Activated naive CD8-positive, alpha-beta T cell treated with anti-CD3 and anti-CD28 coated beads, Interleukin-2, amount 50 U/mL, for 24 hours (primary cell): ENCODE results near the gene DUSP16.
"Not testable (repeated sequence)": the region's sequence is repeated elsewhere in the genome, so short reads cannot be mapped to it uniquely, and the experiment has no call there.

ENCODE experiments used
- ATAC-seq: fragments of 150-1000 bp; cut with Tn5 transposase; one replicate; pipeline ENCODE4 v1.10.0; 2021
- DNase-seq: peaks from one replicate; pipeline ENCODE4 v3.0.0; 2021
- H3K27ac Mint-ChIP-seq: one replicate; pipeline ENCODE4 v1.8.0; 2021; ENCODE audit warnings: mild to moderate bottlenecking, mixed read lengths
- H3K27me3 Mint-ChIP-seq: one replicate; pipeline ENCODE4 v1.8.0; 2021; ENCODE audit warnings: mixed read lengths
- H3K36me3 Mint-ChIP-seq: one replicate; pipeline ENCODE4 v1.8.0; 2021; ENCODE audit warnings: low read depth, mixed read lengths
- H3K4me1 Mint-ChIP-seq: one replicate; pipeline ENCODE4 v1.8.0; 2021; ENCODE audit warnings: mixed read lengths
- H3K4me3 Mint-ChIP-seq: one replicate; pipeline ENCODE4 v1.8.0; 2021; ENCODE audit warnings: mild to moderate bottlenecking, moderate library complexity, mixed read lengths
- H3K9me3 Mint-ChIP-seq: one replicate; pipeline ENCODE4 v1.8.0; 2021; ENCODE audit warnings: mixed read lengths

DUSP16 gene

DNA sequence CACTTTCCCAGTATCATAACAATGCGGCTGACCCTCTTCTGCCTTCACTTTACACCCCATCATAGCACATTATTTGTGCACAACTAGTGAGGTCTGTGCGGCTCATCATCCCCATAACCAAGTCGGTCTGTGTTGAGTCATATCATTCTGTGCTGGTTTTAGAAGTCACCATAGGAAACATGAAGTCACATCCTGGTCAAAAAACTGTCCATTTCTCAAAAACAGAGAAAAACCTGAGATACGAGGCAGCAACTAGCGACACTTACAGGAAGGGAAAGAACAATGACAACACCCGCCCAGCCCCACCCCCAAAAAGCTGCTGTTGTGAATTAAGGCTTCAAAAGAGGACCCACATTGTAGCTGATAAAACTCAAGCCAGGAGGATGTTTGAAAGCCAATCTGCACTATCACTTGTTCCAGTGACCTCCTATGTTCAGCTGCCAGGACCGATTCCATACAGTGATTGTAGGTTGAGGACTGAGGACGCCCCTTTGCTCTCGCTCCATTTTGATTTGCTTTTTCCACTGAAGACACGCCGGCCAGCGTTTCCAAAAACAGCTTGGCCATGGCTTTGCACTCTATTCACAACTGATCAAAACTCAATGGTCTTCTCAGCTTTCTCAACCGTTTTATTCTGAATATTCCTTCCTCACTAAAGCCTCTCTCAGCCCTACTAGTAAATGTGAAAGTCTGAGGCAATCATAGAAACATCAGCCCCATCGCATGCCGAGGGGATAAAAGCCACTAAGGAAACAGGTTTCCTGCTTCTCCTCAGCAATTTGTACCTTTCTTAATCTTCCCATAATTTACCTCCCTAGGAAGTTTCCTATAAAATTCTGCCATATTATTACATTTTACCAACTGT is 87.5 kb downstream of the DUSP16 start:
- H3K27ac Mint-ChIP-seq = peak overlapping the region; percentile 97
- H3K4me1 Mint-ChIP-seq = peaks cover 80% of the 10 kb centered on the region

DNA sequence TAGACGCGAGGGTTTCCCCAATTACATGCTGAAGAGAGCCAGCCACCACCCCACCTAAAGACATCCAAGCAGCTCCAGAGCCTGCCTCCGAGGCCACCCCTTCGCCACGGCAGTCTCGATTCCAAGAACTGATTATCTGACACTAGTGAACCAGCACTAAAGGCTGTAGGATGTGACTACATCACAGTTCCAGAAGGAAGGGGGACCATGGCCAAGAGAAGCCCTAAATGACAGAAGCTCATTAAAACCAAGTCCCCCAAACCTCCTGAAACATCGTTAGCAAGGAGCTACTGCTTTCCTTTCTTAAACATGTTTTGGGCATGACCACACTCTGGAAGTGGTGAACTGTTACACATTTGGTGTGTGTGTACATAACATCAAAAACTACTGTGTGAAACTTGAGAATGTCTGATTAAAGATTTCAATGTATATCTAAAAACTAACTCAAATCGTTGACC is 88.2 kb downstream of the DUSP16 start:
- ATAC-seq (peak; percentile 48), DNase-seq (peak; percentile 39)
- H3K4me3 Mint-ChIP-seq = peak overlapping the region; percentile 68
- H3K36me3 Mint-ChIP-seq = peaks cover 67% of the 10 kb centered on the region
- H3K27ac Mint-ChIP-seq = peak overlapping the region; percentile 97
- H3K4me1 Mint-ChIP-seq = peaks cover 73% of the 10 kb centered on the region
- no peaks in the 10 kb centered on the region for H3K27me3 Mint-ChIP-seq
- H3K9me3 Mint-ChIP-seq = peaks cover 7% of the 10 kb centered on the region

More for the DNA sequence above, 87.5 kb downstream of the DUSP16 start:
- H3K4me3 Mint-ChIP-seq = peak overlapping the region; percentile 68
- peaks cover 7% of the 10 kb centered on the region for H3K9me3 Mint-ChIP-seq
- H3K36me3 Mint-ChIP-seq = peaks cover 69% of the 10 kb centered on the region
- peak; percentile 41 for DNase-seq
- no peaks in the 10 kb centered on the region for H3K27me3 Mint-ChIP-seq
- peak; percentile 93 for ATAC-seq

DNA sequence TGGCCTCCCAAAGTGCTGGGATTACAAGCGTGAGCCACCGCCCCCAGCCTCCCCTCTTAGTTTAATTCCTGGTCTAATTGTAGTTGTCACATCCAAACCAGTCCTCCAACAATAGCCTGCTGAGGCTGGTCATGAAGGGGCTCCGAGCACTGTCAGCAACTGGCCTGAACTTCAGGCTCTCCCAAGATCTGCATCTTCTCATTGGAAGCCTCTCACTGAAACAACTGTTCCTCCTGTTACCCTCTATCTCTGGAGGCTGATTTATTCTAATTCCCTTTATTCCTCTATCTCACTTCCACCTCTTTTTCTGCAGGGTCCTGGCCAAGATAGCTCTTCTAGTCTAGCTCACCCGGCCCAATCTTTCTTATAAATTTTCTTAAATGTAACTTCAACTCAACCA is 89.4 kb downstream of the DUSP16 start:
- no peak for DNase-seq
- H3K4me3 Mint-ChIP-seq = no peak overlapping the region
- peaks cover 66% of the 10 kb centered on the region for H3K36me3 Mint-ChIP-seq
- no peak for ATAC-seq
- no peaks in the 10 kb centered on the region for H3K27me3 Mint-ChIP-seq
- peaks cover 7% of the 10 kb centered on the region for H3K9me3 Mint-ChIP-seq
- H3K4me1 Mint-ChIP-seq = peaks cover 72% of the 10 kb centered on the region
- peak overlapping the region; percentile 97 for H3K27ac Mint-ChIP-seq

DNA sequence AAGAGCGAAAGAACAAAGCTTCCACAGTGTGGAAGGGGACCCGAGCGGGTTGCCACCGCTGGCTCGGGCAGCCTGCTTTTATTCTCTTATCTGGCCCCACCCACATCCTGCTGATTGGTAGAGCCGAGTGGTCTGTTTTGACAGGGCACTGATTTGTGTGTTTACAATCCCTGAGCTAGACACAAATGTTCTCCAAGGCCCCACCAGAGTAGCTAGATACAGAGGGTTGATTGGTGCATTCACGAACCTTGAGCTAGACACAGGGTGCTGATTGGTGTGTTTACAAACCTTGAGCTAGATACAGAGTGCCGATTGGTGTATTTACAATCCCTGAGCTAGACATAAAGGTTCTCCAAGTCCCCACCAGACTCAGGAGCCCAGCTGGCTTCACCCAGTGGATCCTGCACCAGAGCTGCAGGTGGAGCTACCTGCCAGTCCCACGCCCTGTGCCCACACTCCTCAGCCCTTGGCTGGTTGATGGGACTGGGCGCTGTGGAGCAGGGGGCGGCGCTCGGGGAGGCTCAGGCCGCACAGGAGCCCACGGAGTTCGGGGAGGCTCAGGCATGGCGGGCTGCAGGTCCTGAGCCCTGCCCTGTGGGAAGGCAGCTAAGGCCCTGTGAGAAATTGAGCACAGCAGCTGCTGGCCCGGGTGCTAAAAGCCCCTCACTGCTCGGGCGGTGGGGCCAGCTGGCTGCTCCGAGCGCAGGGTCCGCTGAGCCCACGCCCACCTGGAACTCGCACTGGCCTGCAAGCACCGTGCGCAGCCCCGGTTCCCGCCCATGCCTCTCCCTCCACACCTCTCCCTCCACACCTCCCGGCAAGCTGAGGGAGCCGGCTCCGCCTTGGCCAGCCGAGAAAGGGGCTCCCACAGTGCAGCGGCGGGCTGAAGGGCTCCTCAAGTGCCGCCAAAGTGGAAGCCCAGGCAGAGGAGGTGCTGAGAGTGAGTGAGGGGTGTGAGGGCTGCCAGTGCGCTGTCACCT is 90.4 kb downstream of the DUSP16 start:
- DNase-seq, H3K27me3 Mint-ChIP-seq, H3K9me3 Mint-ChIP-seq, H3K27ac Mint-ChIP-seq, H3K4me3 Mint-ChIP-seq, ATAC-seq: not testable (repeated sequence)
- H3K36me3 Mint-ChIP-seq = peaks cover 69% of the 10 kb centered on the region
- peaks cover 74% of the 10 kb centered on the region for H3K4me1 Mint-ChIP-seq

DNA sequence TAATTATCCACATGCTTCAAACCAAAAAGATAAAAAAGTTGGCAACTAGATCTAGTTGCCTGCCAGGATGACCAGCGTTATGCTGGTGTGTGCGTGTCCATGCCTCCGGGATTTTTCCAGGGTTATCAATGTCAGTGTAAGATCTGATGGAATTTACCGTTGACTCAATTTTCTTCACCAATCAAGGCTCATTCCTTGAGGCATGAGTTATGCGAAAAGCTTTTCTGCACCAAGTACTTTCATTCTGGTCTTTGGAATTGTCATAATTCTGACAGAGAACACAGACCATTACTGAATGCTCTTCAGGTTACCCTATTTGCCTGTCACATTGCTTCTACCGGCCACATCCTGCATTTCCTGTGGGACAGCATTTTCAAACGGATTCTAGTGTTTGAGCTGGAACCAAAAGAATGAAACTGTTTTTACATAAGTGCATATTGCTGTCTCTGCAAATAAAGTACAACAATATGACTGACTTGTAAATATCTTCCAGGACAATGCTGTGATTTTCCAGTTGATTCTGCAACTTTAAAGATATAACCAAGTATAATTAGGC is 91.8 kb downstream of the DUSP16 start:
- H3K27ac Mint-ChIP-seq = peak overlapping the region; percentile 19
- peaks cover 7% of the 10 kb centered on the region for H3K9me3 Mint-ChIP-seq
- no peak for ATAC-seq
- H3K36me3 Mint-ChIP-seq = peaks cover 68% of the 10 kb centered on the region
- H3K4me1 Mint-ChIP-seq = peaks cover 77% of the 10 kb centered on the region
- no peak for DNase-seq
- H3K4me3 Mint-ChIP-seq = no peak overlapping the region
- no peaks in the 10 kb centered on the region for H3K27me3 Mint-ChIP-seq

DNA sequence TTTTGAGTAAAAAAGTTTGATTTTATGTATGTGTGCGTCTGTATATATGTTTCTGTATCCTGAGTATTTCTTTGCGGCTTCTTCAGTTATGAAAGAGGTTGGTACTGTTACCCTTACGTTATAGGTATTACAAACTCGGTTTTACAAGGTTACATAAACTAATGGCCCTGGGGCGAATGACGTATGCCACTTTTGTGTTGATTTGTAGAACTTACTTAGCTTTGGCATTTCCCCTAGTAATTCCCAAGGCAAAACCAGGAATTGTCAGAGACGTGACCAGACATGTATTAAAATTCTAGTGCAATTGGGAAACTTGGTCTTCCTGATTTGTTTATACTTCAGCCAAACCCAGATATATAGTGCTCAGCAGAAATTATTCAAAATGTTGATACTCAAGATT is 93.3 kb downstream of the DUSP16 start:
- Mint-ChIP-seq H3K9me3 (peaks cover 7% of the 10 kb centered on the region), H3K4me3 (no peak overlapping the region)
- ATAC-seq = no peak

DNA sequence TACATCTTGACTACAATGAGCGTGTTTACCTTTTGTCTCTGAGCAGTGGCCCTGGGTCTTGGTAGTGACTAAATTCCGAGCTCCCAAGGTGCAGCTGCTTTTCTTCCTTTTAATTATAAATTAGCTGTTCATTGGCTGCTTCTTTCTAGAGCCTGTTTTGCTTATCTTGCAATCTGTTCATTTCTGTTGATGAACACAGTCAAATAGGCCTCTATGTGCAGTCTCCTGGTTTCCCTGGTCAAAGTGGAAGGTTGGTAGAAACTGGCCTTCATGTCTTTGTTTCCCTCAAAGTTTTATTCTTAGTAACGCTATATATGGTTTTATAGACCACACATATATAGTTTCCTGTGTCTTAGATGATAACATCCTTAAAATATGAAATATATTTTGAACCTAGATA is 94.1 kb downstream of the DUSP16 start:
- Mint-ChIP-seq H3K36me3 (peaks cover 56% of the 10 kb centered on the region), H3K27me3 (no peaks in the 10 kb centered on the region), H3K27ac (peak overlapping the region; percentile 92), H3K4me3 (no peak overlapping the region), H3K4me1 (peaks cover 73% of the 10 kb centered on the region), H3K9me3 (peaks cover 7% of the 10 kb centered on the region)
- no peak for ATAC-seq
- DNase-seq = no peak

More for the DNA sequence above, 93.3 kb downstream of the DUSP16 start:
- no peak for DNase-seq
- Mint-ChIP-seq H3K27ac (no peak overlapping the region), H3K27me3 (no peaks in the 10 kb centered on the region), H3K4me1 (peaks cover 77% of the 10 kb centered on the region), H3K36me3 (peaks cover 64% of the 10 kb centered on the region)

DNA sequence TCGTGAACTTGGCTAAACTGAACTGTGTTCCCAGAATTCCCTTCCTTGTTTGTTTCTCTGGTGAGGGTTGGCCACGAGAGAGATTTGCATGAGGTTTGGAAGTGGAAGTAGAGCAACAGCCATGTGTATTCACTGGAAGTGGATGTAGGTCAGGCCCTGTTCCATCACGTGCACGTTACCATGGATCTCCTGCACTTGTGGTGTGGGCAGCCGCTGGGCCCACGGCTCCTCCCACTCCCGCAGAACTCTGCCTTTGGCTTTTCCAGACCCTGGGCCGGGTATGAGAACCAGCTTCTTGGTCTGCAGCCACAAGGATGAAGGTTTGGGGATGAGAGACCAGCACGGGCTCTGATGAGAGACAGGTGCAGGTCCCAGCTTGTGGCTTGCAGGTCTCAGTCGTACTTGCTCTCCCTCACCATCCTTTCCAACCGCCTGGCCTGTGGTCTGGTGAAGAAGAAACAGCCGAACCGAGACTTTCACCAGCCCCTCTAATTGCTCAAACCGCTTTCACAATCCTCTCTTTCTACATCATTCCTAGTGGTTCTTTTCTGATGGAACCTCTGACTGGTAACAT is 94.9 kb downstream of the DUSP16 start:
- peaks cover 76% of the 10 kb centered on the region for H3K4me1 Mint-ChIP-seq
- H3K36me3 Mint-ChIP-seq = peaks cover 51% of the 10 kb centered on the region

DNA sequence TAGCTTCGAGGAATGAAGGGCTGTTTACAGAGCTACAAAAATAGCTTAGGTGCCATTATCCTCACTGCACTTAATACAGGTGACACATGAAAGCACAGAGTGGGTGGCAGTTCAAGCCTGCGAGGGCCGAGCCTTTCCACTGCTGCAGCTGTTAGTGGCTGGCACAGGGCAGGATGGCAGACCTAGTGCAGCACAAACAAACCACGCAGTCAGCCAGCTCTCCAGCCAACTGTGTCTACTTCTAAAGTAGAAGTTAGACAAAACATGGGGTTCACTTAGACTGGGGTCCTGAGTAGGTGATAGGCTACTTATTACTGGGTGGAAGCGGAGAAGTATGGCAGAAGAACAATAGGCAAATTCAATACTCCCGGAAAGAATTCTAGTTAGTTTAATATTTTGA is 95.4 kb downstream of the DUSP16 start:
- Mint-ChIP-seq H3K36me3 (peaks cover 51% of the 10 kb centered on the region), H3K4me1 (peaks cover 78% of the 10 kb centered on the region)
- peak; percentile 65 for ATAC-seq

More for the DNA sequence above, 94.9 kb downstream of the DUSP16 start:
- Mint-ChIP-seq H3K27ac (peak overlapping the region; percentile 92), H3K9me3 (peaks cover 7% of the 10 kb centered on the region), H3K27me3 (no peaks in the 10 kb centered on the region), H3K4me3 (peak overlapping the region; percentile 41)
- DNase-seq (peak; percentile 26), ATAC-seq (peak; percentile 31)

DNA sequence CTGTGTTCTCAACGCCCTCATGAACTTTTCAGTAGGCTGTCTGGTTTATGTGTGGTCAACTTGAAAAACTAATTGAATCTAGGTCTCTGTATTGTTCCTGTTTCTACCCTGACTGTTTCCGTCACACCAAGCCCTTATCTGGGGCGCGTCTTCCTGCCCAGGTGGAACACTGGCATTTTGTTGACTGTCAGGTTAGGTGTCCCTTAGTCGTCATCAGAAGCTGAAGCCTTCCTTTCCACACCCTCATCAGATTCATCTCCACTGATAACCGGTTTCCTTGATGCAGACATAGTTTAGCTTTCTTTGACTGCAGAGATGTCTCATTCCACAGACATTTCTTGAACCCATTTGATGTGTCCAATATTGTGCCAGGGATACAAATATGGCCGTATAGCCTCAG is 96.5 kb downstream of the DUSP16 start:
- ATAC-seq (peak; percentile 67), DNase-seq (peak; percentile 26)
- Mint-ChIP-seq H3K4me1 (peaks cover 83% of the 10 kb centered on the region), H3K4me3 (peak overlapping the region; percentile 12), H3K9me3 (peaks cover 7% of the 10 kb centered on the region), H3K27me3 (no peaks in the 10 kb centered on the region), H3K27ac (peak overlapping the region; percentile 88), H3K36me3 (peaks cover 50% of the 10 kb centered on the region)

More for the DNA sequence above, 95.4 kb downstream of the DUSP16 start:
- Mint-ChIP-seq H3K27me3 (no peaks in the 10 kb centered on the region), H3K9me3 (peaks cover 7% of the 10 kb centered on the region), H3K4me3 (peak overlapping the region; percentile 41), H3K27ac (peak overlapping the region; percentile 92)
- peak; percentile 31 for DNase-seq

DNA sequence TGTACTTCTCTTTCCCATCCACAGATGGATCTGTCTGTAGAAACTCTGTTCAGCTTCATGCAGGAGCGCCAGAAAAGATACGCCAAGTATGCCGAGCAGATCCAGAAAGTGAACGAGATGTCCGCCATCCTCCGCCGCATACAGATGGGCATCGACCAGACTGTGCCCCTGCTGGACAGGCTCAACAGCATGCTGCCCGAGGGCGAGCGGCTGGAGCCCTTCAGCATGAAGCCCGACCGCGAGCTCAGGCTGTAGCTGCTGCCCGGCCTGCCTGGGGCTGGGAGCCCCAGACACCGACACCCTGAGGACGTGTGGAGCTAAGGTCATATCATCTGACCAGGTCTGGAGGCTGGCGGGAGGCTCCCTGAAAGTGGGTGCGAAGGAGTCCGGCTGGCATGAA is 97.1 kb downstream of the DUSP16 start:
- Mint-ChIP-seq H3K27ac (peak overlapping the region; percentile 88), H3K4me1 (peaks cover 83% of the 10 kb centered on the region), H3K36me3 (peaks cover 43% of the 10 kb centered on the region), H3K9me3 (peaks cover 3% of the 10 kb centered on the region), H3K27me3 (no peaks in the 10 kb centered on the region), H3K4me3 (no peak overlapping the region)
- DNase-seq (no peak), ATAC-seq (no peak)

DNA sequence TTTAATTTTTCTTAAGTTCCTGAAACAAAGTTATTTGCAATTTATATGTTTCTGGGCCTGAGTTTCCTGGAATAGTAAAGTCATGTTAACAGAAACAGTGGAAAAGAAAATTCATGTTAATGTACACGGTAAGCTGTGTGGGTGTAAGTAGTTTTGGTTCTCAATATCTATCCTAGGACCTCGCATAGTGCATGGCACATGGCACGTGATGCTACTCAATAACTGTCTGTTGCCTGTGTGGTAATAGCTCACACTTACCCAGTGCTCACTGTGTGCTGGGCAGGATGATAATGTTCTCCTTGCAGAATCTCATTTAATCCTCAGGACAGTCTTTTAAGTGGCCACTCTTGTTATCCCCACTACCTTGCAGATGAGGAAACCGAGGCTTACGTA is 100.7 kb downstream of the DUSP16 start:
- H3K36me3 Mint-ChIP-seq = peaks cover 12% of the 10 kb centered on the region
- ATAC-seq (peak; percentile 91), DNase-seq (peak; percentile 26)
- peaks cover 71% of the 10 kb centered on the region for H3K4me1 Mint-ChIP-seq
- H3K9me3 Mint-ChIP-seq = no peaks in the 10 kb centered on the region
- no peak overlapping the region for H3K4me3 Mint-ChIP-seq
- no peaks in the 10 kb centered on the region for H3K27me3 Mint-ChIP-seq
- H3K27ac Mint-ChIP-seq = peak overlapping the region; percentile 94

DNA sequence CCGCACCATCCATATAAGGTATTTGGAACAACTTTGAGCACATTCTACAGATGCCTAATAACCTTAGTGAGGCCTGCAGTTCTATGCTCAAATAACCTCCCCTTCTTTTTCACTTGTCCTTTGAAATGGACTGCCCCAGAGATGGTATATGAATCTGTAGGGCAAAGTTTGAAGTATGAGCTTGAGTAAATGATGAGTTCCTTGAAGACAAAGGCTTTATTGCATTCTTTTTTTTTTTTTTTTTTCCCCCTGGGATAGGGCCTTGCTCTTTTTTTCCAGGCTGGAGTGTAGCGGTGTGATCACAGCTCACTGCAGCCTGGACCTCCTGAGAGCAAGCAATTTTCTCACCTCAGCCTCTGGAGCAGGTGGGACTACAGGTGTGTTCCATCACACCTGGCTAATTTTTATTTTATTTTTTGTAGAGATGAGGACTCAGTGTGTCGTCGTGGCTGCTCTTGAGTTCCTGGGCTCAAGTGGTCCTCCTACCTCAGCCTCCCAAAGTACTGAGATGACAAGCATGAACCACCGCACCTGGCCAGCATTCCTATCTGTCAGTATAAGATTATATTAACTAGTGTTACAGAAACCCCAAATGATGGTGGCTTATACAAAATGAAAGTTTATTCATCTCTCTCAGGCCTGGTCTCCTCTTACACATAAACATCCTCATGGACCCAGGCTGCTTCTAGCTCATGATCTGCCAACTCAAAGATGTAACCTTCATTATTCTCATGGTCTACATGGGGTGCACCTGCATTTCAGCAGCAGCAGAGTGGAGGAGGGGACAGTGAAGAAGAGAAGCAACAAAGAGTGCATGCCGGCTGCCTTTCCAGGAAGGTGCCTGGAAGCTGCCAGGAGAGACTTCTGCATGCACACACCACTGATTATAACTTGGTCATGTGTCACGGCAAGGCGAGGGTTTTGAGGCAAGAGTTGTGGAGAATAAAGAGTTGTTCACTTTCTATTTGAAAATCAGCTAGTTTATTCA is 101.4 kb downstream of the DUSP16 start:
- Mint-ChIP-seq H3K4me3 (peak overlapping the region; percentile 19), H3K4me1 (peaks cover 70% of the 10 kb centered on the region), H3K27me3 (no peaks in the 10 kb centered on the region), H3K27ac (peak overlapping the region; percentile 94), H3K9me3 (no peaks in the 10 kb centered on the region), H3K36me3 (peaks cover 8% of the 10 kb centered on the region)
- no peak for DNase-seq
- peak; percentile 44 for ATAC-seq
